ENCODE data around the gene LPP.
A peak's percentile ranks its signal among the peaks of the same experiment; 100 is the strongest.

GRCh38 chr3:188270423-188270972 lies 116.5 kb downstream of the LPP start:
- TF ChIP-seq, protein P1, sequence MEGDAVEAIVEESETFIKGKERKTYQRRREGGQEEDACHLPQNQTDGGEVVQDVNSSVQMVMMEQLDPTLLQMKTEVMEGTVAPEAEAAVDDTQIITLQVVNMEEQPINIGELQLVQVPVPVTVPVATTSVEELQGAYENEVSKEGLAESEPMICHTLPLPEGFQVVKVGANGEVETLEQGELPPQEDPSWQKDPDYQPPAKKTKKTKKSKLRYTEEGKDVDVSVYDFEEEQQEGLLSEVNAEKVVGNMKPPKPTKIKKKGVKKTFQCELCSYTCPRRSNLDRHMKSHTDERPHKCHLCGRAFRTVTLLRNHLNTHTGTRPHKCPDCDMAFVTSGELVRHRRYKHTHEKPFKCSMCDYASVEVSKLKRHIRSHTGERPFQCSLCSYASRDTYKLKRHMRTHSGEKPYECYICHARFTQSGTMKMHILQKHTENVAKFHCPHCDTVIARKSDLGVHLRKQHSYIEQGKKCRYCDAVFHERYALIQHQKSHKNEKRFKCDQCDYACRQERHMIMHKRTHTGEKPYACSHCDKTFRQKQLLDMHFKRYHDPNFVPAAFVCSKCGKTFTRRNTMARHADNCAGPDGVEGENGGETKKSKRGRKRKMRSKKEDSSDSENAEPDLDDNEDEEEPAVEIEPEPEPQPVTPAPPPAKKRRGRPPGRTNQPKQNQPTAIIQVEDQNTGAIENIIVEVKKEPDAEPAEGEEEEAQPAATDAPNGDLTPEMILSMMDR (IDR thresholded peaks at IDR 0.05), result no peak
- TF ChIP-seq POLR2A (IDR thresholded peaks at IDR 0.05) (no peak), POLR2AphosphoS5 (IDR thresholded peaks at IDR 0.05) (peak; percentile 55 to 90 (median 84))

Measured in stomach (tissue), 4 donors.